Measurements from ENCODE around the gene DGAT2.

Gene DGAT2

DNA sequence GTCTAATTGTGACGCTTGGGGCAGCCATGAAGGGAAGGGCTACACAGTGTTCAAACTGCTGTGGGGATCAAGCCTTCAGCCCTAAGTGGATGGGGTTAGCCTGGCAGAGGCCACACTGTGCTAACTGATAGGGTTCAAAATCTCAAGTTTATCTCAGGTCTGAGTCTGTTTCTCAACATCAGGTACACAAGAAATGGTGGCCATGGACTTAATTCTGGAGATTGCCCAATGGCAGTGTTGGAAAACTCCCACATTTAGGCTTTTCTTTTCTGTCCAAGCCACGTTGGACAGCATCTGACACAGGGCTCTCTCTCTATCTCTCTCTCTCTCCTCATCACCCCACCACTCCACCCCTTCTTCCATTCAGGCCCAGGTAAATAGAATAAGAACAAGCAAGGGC, 10.9 kb upstream of the DGAT2 start:
- DNase-seq, result no peak

DNA sequence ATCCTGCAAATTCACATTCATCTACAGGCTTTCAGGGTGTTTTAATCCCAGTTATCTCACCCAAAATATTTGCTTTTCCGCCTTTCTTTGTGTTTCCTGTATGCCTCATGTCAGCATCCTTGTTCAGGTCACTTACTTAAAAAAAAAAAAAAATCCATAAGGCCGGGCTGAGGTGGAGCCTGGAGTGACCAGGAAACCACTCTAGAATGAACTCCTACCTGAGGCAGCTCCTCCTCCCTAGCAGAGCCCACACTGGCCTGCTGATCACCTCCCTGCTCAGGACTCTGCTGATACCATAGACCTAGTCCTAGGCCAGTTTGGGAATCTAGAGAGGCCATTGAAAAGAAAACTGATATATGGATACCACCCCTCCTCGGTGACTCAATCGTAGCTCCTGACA, 8.7 kb upstream of the DGAT2 start:
- no peak for DNase-seq

DNA sequence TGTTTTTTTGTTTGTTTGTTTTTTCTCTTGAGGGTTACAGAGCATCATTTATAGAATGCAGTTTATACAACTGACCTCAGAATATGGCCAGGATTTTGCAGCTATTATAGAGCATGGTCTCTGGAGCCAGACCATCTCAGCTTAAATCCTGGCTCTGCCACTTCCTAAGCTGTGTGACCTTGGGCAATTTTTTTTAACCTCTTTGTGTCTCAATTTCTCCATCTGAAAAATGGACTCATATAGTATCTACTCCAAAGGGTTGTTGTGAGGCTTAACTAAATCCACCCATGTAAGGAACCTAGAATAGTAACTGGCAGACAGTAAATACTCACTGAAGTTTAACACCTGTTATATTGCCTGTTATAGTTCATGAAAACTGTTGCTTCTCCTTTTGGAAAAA, 8.3 kb upstream of the DGAT2 start:
- no peak for DNase-seq

DNA sequence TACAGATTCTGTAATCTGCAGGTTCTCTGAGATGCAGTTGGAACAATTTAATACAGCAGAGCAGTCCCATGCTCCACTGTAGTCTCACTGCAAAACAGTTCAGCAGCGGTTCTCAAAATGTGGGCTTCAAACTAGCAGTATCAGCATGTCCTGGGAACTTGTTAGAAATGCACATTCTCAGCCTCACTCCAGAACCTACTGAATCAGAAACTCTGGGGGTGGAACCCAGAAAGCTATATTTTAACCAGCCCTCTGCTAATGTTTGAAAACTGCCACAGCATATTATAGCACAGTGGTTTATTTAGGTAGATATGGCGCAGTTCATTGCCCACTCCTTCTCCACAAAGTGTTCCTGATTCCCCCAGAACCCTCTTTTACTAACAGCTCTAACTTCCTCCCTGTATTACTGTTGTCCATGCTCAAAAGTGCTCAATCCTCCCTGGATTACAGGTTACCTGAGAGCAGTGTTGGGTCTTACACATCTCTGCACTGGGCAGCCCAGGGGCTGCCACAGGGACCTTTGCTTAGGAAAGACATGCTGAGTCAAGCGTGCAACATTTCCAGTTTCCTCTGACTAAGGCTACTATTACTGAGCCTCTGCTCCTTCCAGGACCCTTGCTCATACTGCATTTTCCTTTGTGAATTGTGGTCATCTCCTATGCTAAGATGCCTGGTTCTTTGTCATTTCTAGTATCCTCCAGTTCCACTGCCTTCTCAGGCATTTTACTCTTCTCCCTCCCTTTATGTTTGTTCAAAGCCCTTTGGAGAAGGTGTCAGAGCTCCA, 7.7 kb upstream of the DGAT2 start:
- DNase-seq, result no peak

DNA sequence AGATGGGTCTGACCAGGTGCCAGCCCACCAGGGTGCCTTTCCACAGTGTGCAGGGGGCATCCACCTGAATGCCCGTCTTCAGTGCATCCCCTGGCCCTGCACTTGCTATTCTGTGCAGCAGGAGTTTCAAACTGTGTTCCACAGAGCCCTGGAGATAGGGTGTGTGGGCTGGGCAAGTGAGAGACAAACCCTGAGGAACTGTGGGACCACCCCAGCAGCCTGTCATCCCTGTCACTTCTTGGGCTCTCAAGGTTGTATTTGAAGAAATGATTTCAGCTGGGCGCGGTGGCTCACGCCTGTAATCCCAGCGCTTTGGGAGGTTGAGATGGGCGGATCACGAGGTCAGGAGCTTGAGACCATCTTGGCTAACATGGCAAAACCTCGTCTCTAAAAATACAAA, 6.4 kb upstream of the DGAT2 start:
- no peak for DNase-seq

DNA sequence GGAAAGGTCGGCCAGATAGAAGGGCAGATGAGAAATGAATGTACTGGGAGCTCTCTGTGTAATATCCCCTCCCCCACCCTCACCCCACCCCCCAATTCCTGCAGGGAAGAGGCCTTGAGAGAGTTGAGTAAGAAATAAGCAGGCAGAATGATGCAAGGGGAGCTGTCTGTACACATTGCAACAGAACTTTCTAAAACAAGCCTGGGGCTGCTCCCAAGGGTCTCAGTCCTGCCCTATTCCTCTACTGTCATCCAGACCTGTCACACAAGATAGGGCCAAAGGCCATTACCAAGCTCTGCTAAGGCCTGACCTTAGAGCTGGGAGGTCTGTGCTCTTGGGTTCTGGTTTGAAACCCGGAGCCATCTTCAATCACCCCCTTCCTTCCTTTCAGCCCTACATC, 5.7 kb upstream of the DGAT2 start:
- no peak for DNase-seq

DNA sequence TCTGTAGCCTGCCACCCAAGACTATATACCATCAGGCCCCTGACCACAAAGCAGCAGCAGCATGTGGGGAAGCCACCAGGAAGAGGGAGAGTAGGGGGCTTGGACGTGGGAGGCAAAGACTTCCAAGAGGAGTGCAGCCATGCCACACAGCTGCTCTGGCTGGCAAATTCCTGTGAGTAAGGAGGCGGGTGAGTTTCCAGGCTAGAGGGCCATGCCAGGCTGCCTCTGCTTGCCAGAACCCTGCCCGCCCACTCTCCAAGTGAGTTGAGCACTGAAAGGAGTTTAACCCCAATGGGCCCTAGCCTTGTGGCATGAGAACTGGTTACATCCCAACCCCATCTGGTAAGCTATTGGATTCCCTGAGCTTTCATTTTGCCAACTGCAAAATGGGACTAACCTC, 4.7 kb upstream of the DGAT2 start:
- no peak for DNase-seq

DNA sequence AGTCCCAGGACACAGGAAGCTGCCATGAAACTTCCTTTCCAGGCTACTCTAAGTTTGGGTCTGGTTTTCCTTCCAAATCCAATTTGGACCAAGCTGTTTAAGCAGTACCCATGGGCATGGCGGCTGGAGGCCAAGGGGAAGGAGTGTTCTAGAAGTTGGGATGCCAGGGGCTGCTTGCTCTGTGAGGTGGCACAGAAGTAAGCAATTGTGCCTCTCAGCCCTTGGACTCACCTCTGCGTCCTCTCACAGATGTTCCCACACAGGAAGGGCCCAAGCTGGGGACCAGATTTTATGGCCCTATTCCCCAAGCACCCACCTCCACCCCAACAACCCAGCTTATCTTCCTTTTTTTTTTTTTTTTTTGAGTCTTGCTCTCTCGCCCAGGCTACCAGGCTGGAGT, 3.5 kb upstream of the DGAT2 start:
- no peak for DNase-seq

DNA sequence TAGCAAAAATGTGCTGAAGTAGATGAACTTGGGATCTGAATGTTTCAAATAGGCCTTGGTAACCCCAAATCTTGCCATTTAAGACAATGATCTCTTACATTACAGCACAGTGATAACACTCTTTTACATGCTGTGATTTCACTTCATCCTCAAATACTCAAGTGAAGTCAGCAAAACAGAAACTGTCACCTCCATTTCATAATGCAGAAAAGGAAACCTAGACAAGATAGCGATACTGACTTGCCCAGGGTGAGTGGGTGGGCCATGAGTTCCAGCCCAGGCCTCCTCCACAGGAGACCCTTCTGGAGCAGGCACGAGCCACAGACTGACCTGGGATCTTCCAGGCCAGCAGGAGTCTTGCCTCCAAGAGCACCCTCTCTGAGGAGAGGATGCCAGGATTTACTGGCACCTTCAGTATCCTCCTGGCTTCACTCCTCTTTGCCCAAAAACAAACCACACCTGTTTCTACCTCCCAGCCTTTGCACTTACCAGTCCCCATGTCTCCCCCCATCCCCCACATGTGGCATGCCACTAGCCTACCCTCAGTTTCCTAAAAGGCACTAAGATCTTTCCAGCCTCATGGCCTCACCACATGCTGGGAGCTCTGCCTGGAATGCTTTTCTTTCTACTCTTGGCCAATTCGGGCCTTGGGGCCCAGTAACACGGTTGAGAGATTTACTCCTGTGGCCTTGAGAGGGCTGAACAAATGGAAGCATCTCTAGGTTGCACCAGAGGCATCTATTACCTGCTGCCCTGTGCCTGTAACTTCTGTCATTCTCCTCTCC, 1.9 kb upstream of the DGAT2 start:
- DNase-seq, result no peak

DNA sequence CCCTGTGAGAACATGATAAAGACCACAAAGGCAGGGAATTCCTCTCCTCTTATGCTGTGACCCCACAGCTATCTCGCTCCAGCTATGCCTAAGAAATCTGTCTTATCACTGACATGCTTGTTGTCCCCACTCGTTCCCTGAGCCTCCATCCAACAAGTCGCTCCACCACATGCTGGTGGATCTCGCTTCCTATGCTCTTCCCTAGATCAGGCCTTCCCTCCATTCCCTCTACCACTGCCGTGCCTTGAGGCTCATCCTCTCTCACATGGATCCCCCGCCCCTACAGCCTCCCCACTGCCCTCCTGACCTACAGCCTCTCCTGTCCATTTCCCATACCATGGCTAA, 1.4 kb upstream of the DGAT2 start:
- no peak for DNase-seq

DNA sequence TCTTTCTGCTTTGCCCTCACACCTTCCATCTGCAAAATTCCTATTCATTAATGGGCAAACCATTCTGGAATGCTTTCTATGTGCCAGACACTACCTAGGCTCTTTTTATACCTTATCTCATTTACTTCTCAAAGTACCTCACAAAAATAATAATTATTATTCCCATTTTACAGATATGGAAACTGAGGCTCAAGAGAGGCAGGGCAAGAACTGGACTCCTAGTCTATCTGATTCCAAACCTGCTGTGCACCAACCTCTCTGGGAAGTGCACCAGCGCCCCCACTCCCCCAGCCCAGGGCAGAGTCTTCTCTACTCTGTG, 826 bp upstream of the DGAT2 start:
- no peak for DNase-seq

DNA sequence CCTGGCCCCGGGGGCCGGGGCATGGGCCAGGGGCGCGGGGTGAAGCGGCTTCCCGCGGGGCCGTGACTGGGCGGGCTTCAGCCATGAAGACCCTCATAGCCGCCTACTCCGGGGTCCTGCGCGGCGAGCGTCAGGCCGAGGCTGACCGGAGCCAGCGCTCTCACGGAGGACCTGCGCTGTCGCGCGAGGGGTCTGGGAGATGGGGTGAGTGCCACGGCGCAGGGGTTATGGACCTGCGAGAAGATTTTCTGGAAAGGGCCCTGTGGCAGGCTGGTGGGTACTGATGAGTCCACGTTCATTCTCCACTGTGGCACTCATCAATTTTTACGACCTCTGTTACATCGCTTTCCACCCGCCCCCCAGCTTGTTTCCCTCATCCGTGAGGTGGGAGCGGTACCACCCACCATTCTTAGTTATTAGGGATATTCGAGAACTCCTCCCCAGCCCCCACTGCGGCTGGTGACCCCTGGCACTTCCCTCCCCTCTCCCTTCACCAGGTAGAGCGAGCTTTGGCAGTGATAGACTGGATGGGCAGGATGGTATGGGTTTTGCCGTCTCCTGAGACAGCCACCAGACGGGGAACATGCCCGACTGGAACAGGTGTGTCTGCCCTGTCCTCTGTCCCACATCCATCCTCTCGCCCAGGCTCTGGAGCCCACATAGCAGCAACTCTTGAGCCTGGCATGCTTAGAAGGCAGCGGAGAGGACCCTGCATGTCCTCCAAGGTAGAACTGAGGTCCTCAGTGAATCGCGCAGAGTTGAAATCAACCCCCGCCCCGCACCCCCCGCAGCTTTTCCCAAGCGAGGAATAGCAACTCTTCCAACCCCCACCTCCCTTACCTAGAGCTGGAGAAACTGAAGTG, 562 bp downstream of the DGAT2 start:
- no peak for DNase-seq

DNA sequence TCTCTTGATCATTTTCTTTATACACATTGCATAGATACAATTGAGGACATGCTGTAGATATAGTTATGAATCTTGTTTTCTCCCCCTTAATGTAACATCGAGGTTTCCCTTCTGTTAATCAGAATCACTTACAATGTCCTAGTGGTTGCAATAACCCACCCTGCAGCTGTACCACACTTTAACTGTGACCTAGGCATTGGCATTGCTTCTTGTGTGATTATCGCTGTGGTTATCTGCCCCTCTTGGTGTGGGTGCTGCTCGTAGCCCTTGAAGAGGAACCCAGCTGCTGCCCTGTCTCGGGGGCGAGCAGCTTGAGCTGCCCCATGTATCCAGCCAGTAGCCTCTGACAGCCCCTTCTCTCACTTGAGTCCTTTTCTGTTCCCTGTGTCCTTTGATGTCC, 1.5 kb downstream of the DGAT2 start:
- DNase-seq, result no peak

DNA sequence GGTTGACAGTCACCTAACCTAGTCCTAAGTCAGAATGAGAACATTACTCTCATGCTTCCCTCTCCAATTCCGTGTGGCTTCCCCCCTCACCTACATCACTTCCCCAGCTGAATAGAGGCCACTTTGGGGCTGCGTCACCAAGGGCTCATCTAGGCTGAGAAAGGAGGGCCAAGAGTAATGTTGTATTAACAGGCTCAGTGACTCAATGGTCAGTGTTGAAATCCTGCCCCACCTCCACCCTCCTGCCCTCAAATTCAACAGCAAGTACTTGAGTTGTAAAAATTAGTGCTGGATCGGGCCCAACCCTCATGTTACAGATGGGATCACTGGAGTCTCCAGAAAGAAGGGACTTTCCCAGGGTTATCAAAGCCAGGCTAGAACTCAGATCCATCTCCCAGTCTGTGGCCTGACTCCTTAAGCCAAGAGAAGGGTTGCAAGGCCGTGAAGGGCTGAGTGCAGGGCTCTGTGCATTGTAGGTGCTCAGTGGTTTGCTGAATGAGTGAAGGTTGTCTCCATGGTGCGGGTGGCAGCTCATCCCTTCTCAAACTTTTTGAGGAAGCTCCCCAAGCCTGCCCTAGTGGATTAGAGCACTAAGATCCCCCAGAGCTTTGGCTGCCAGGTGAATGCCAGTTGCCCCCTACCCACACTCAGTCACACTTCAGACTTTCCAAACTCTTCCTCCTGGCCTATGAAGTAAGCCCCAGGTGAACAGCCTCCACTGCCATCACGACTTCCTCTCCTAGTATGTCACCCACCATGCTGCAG, 3.2 kb downstream of the DGAT2 start:
- no peak for DNase-seq

DNA sequence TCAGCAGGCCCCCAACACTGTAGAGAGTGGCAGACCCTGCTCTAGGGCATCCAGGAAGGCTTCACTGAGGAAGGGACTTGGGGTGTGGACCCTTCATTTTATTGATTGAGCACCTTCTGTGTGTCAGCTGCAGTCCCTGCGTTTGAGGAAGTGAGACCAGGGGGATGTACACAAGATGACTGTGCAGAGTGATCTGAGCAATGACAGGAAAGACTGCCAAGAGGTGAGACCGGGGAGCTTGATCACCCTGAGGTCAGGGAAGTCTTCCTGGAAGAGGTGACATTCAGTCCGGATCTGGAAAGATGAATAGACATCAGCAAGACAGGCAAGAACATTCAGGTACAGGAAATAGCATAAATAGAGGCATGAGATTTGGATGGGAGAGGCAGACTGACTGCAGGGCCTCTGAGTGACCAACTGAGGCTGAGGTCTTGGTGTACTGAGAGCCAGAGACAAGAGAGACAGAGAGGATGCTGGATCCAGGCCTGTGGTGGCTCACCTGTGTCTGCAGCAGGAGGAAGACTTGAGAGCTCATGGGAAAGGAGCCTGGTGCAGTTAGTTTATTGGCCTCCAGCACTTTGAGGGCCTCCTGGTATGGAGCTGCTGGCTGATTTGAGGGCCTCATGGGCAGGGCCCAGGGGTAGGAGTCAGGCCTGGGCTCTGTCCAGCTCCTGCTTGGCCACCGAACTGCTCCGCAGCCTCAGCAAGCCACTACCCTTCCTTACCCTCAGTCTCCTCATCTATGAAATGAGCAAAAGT, 5.2 kb downstream of the DGAT2 start:
- no peak for DNase-seq

DNA sequence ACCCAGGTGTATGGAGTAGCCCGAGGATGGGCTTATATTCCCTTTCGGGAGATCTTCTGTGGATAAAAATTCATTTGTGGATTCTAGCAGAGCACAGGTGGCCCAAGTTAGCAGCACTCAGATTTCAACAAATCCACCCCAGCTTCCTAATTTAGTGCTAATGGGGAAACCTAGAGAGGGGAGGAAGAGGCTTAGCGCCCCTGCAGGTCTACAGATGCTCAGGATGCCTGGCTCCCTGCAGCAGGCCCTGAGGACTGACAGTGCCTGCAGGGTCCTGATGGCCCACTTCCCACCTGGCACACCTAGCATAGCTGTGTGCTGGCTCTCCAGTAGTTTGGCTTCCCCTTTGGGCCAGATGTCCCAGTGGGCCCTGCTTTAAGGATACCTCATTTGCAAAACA, 6.5 kb downstream of the DGAT2 start:
- no peak for DNase-seq

DNA sequence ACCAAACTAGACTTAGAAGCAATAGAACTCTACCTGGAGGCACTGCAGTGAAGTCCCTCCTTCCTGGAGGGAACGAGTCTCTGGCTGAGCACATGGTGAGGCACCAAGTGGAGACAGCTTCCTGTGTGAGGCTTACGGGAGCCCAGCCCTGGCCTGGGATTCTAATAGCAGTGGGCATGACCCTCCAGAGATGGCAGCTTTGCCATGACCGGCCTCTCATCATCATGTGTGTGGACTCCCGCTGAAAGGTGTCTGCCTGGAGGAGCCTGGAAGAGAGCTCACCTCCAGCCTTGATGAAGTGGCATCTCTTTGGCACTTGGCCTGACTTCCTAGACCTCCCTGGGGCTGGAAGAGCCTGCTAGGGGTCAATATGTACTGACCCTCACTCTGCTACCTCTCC, 8.0 kb downstream of the DGAT2 start:
- no peak for DNase-seq

DNA sequence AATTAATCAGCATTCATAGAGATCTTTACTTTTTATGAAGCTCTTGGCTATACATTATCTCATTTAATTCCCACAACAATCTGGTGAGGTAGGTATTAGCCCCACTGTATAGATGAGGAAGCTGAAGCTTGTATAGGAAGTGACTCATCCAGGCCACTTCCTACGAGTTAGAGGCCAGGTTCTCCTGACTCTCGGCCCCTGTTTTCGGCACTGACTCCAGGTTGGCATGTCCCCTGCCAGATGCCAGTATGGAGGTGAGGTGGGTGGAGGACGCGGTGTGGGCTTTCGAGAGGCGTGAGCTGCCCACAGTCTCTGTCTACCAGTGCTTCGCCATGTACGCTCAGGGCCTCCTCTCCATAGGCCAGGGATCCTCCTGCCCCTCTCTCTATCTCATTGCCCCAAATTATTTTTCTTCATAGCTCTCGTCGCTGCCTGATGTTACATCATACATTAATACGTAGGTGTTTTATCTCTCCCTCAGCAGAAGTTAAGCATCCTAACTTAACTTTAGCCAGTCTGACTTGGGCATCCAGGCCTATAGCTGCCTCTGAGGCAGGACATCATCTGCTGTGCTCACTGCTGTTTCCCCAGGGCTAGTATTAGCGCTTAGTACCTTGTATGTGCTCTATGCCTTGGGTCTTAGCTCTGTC, 9.0 kb downstream of the DGAT2 start:
- DNase-seq, result no peak

DNA sequence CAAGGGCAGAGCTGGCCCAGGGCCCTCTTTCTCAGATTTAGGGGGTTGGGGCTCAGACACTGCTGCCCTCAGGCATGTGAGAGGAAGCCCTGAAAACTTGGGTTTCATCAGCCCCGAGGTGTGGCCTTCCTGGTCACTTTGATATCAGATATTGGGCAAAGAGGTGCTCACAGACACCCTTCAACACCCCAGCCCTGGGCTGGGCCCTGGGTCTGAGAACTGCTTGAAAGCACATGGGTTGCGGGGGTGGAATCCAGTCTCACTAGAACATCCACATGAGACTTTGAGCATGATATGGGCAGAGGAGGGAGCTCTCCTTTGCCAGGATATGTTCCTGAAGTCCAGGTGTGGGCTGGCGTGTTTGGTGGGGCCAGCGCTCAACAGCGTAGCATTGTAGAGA, 10.4 kb downstream of the DGAT2 start:
- DNase-seq, result no peak

DNA sequence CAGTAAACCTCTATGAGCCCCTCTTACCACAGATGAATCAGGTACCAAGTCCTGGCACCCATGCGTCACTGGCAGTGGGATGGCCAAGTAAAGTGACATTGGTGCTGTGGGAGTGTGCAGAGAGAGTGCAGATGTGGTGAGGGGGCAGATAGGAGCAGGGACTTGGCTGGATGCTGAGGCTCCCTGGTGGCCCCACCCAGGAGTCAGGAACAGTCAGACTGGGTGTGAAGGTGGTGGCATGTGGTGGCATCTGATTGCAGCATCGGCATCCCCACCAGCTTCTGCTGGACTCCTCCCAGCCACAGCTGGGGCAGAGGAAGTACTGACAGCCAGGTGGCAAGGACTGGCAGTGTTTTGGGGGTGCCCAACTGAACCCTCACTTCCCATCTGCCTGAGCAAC, 11.4 kb downstream of the DGAT2 start:
- no peak for DNase-seq

DNA sequence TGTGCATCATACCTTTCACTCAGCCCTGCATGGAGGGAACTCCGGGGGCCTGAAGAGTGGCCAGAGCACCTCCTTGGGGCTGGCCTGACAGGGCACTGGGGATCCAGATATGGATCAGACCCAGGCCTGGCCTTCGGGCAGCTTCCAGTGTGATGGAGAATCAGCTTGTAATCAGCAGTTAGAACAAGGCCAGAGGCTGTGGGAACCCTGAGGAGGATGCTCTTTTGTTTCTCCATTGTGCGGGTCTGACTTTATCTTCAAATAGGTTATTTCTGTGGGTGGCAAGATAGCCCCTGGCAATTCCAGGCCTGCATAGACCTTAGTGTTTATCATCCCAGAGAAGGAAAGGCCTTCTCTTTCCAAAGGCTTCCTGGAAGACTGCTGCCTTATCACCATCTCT, 12.3 kb downstream of the DGAT2 start:
- DNase-seq, result no peak

DNA sequence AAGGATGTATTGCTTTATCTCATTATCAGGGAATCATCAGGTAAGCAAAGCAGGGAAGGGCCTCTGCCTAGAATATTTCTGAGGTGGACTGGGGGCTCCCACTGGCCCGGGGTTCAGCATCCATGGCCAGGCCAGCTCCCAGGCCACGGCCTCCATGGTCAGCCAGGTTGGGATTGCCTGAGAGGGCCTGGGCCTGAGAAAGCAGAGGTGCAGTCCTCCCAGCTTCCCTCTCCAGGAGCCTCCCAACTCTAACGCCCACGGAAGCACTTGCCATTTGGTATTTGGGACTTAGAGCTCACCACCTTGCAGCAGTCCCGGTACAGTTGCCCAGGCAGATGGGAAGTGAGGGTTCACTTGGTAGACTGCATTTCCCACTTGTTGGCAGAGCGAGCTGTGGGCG, 12.7 kb downstream of the DGAT2 start:
- DNase-seq, result no peak

All from activated CD8-positive, alpha-beta memory T cell treated with anti-CD3 and anti-CD28 coated beads, Interleukin-2, amount 50 U/mL, for 4 hours (primary cell).